WTC11 (cell line): ENCODE data around the gene PDLIM7. TPM values are rescaled to one million over a fixed set of nuclear protein-coding genes. Genes with fewer than 3 reads are reported as not detected.

Experiments used
- ATAC-seq: fragments of 200-7000 bp; cut with Tn5 transposase; 2 replicates; pipeline ENCODE4 v1.10.0; 2021; ENCODE audit warnings: mild to moderate bottlenecking, moderate library complexity
- CTCF ChIA-PET: fragments of 300-600 bp; sonication (Branson Sonifier 250); formaldehyde crosslinking; loops from one replicate; lab custom pipeline; 2021; ENCODE audit warnings: antibody characterized with exemption; lab: Charles Lee
- POLR2A ChIA-PET: fragments of 350-600 bp; sonication (Branson Sonifier 250); formaldehyde crosslinking; loops from one replicate; lab custom pipeline; 2021; ENCODE audit warnings: antibody characterized with exemption; lab: Charles Lee
- DNase-seq: peaks from one replicate; pipeline ENCODE4 v3.0.0; 2021; ENCODE audit warnings: low spot score
- H3K27ac Mint-ChIP-seq: 2 replicates; pipeline ENCODE4 v1.8.0; 2021; ENCODE audit warnings: mixed read lengths
- H3K27me3 Mint-ChIP-seq: 2 replicates; pipeline ENCODE4 v1.8.0; 2021; ENCODE audit warnings: low read depth, mild to moderate bottlenecking, moderate library complexity, mixed read lengths
- H3K36me3 Mint-ChIP-seq: 2 replicates; pipeline ENCODE4 v1.8.0; 2021; ENCODE audit warnings: mixed read lengths
- H3K4me1 Mint-ChIP-seq: 2 replicates; pipeline ENCODE4 v1.8.0; 2022; ENCODE audit warnings: mixed read lengths
- H3K4me3 Mint-ChIP-seq: 2 replicates; pipeline ENCODE4 v1.8.0; 2021; ENCODE audit warnings: mild to moderate bottlenecking, moderate library complexity, mixed read lengths
- H3K9me3 Mint-ChIP-seq: 2 replicates; pipeline ENCODE4 v1.8.0; 2021; ENCODE audit warnings: mixed read lengths
- ESRRA ChIP-seq: sonication (generic); formaldehyde crosslinking; IDR thresholded peaks from 2 replicates; pipeline ENCODE4 v1.8.1; 2022; ENCODE audit warnings: mild to moderate bottlenecking, missing genetic modification reagents, borderline replicate concordance
- FOXK1 ChIP-seq: sonication (generic); formaldehyde crosslinking; IDR thresholded peaks from 2 replicates; pipeline ENCODE4 v1.8.0; 2022; ENCODE audit warnings: mild to moderate bottlenecking, moderate library complexity, missing genetic modification reagents
- FOXP1 ChIP-seq: sonication (generic); formaldehyde crosslinking; IDR thresholded peaks from 2 replicates; pipeline ENCODE4 v1.8.0; 2022; ENCODE audit warnings: missing genetic modification reagents, mild to moderate bottlenecking, moderate library complexity, borderline replicate concordance
- GABPB1 ChIP-seq: sonication (generic); formaldehyde crosslinking; IDR thresholded peaks from 2 replicates; pipeline ENCODE4 v1.8.1; 2023; ENCODE audit warnings: mild to moderate bottlenecking, missing genetic modification reagents
- GTF2I ChIP-seq: fragments of 250-450 bp; sonication (Bioruptor Pico); conservative IDR thresholded peaks from 2 replicates; pipeline ENCODE4 v1.4.0; 2021; ENCODE audit warnings: mild to moderate bottlenecking
- HMGA2 ChIP-seq: fragments of 250-450 bp; sonication (Bioruptor Pico); IDR thresholded peaks from 2 replicates; pipeline ENCODE4 v1.4.0; 2021; ENCODE audit warnings: mild to moderate bottlenecking, moderate library complexity
- MYBL2 ChIP-seq: sonication (generic); formaldehyde crosslinking; IDR thresholded peaks from 2 replicates; pipeline ENCODE4 v1.8.1; 2023; ENCODE audit warnings: mild to moderate bottlenecking, moderate library complexity, missing genetic modification reagents
- NR1H2 ChIP-seq: sonication (generic); formaldehyde crosslinking; IDR thresholded peaks from 2 replicates; pipeline ENCODE4 v1.9.0; 2021; ENCODE audit warnings: mild to moderate bottlenecking, moderate library complexity, missing genetic modification reagents
- NR3C1 ChIP-seq: sonication (generic); formaldehyde crosslinking; conservative IDR thresholded peaks from 2 replicates; pipeline ENCODE4 v1.8.1; 2023; ENCODE audit warnings: low read depth, mild to moderate bottlenecking, missing genetic modification reagents
- PRRX2 ChIP-seq: fragments of 250-450 bp; sonication (Bioruptor Pico); IDR thresholded peaks from 2 replicates; pipeline ENCODE4 v1.8.0; 2021; ENCODE audit warnings: mild to moderate bottlenecking
- SMAD3 ChIP-seq: sonication (generic); formaldehyde crosslinking; IDR thresholded peaks from 2 replicates; pipeline ENCODE4 v1.8.0; 2022; ENCODE audit warnings: missing genetic modification reagents, mild to moderate bottlenecking, borderline replicate concordance
- SOX15 ChIP-seq: fragments of 250-450 bp; sonication (Bioruptor Pico); IDR thresholded peaks from 2 replicates; pipeline ENCODE4 v1.9.0; 2021; ENCODE audit warnings: mild to moderate bottlenecking
- SP1 ChIP-seq: sonication (generic); formaldehyde crosslinking; conservative IDR thresholded peaks from 2 replicates; pipeline ENCODE4 v1.8.1; 2022; ENCODE audit warnings: missing genetic modification reagents
- TEAD1 ChIP-seq: sonication (generic); formaldehyde crosslinking; IDR thresholded peaks from 2 replicates; pipeline ENCODE4 v1.8.0; 2022; ENCODE audit warnings: mild to moderate bottlenecking, missing genetic modification reagents
- ZNF423 ChIP-seq: fragments of 250-450 bp; sonication (Bioruptor Pico); IDR thresholded peaks from 2 replicates; pipeline ENCODE4 v2.1.2; 2022; ENCODE audit warnings: mild to moderate bottlenecking, moderate library complexity
- total RNA-seq: library from RNA; stranded (reverse); gene quantifications from 3 replicates; pipeline ENCODE4 v1.2.3, GENCODE V29; 2021
- TF ChIP-seq, protein P1 (sequence below): sonication (generic); formaldehyde crosslinking; IDR thresholded peaks from 2 replicates; pipeline ENCODE4 v1.8.0; 2023; ENCODE audit warnings: missing genetic modification reagents, mild to moderate bottlenecking, borderline replicate concordance
- TF ChIP-seq, protein P2 (sequence below): sonication (generic); formaldehyde crosslinking; IDR thresholded peaks from 2 replicates; pipeline ENCODE4 v1.8.1; 2023; ENCODE audit warnings: mild to moderate bottlenecking, missing genetic modification reagents, moderate library complexity
- TF ChIP-seq, protein P3 (sequence below): sonication (generic); formaldehyde crosslinking; IDR thresholded peaks from 2 replicates; pipeline ENCODE4 v1.8.1; 2023; ENCODE audit warnings: mild to moderate bottlenecking, missing genetic modification reagents, borderline replicate concordance
- TF ChIP-seq, protein P4 (sequence below): sonication (generic); formaldehyde crosslinking; IDR thresholded peaks from 2 replicates; pipeline ENCODE4 v1.8.1; 2022; ENCODE audit warnings: low read depth, mild to moderate bottlenecking, moderate library complexity, missing genetic modification reagents, borderline replicate concordance
- TF ChIP-seq, protein P5 (sequence below): sonication (generic); formaldehyde crosslinking; IDR thresholded peaks from 2 replicates; pipeline ENCODE4 v1.8.0; 2022; ENCODE audit warnings: missing genetic modification reagents

The PDLIM7 gene
- total RNA-seq, 1 experiment from 2014 or later: 142 TPM

- POLR2A ChIA-PET: interaction anchor here (1.1 kb wide), 1 partner anchor 20 kb away, joined by 3 read pairs; no protein-coding TSS in a partner anchor
Observed at GRCh38 chr5:177515580-177515979, 18.2 kb upstream of the PDLIM7 start.

DNA sequence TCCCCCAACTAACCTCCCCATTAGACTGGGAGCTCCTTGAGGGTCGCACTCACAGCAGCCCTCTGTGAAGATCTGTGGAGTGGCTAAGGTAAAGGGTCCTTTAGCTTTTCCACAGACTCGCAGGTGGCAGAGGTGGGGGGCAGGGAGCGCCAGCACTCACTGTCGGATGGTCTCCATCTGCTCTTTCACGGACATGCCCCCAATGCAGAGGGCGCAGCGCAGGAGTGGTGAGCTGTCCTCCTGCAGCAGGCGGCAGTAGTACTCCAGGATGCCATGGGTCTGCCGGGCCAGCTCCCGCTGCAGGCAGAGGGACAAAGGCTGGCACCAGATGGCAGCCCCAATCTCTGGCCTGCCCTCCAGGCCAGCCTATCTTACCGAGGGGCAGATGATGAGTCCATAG, 17.1 kb upstream of the PDLIM7 start:
- Mint-ChIP-seq H3K4me3 (peak overlapping the region; percentile 93), H3K36me3 (peaks cover 56% of the 10 kb centered on the region)

More at GRCh38 chr5:177515580-177515979, 18.2 kb upstream of the PDLIM7 start:
- H3K27me3 Mint-ChIP-seq: peaks cover 4% of the 10 kb centered on the region; the same call in 1 of the 2 replicates
- TF ChIP-seq NR3C1 (no peak), ZNF423 (CRISPR knock-in tag) (no peak), FOXK1 (CRISPR knock-in tag) (no peak), SOX15 (CRISPR knock-in tag) (no peak), NR1H2 (CRISPR knock-in tag) (no peak), SP1 (no peak), HMGA2 (no peak), ESRRA (CRISPR knock-in tag) (no peak), PRRX2 (no peak)
- TF ChIP-seq, protein P1, sequence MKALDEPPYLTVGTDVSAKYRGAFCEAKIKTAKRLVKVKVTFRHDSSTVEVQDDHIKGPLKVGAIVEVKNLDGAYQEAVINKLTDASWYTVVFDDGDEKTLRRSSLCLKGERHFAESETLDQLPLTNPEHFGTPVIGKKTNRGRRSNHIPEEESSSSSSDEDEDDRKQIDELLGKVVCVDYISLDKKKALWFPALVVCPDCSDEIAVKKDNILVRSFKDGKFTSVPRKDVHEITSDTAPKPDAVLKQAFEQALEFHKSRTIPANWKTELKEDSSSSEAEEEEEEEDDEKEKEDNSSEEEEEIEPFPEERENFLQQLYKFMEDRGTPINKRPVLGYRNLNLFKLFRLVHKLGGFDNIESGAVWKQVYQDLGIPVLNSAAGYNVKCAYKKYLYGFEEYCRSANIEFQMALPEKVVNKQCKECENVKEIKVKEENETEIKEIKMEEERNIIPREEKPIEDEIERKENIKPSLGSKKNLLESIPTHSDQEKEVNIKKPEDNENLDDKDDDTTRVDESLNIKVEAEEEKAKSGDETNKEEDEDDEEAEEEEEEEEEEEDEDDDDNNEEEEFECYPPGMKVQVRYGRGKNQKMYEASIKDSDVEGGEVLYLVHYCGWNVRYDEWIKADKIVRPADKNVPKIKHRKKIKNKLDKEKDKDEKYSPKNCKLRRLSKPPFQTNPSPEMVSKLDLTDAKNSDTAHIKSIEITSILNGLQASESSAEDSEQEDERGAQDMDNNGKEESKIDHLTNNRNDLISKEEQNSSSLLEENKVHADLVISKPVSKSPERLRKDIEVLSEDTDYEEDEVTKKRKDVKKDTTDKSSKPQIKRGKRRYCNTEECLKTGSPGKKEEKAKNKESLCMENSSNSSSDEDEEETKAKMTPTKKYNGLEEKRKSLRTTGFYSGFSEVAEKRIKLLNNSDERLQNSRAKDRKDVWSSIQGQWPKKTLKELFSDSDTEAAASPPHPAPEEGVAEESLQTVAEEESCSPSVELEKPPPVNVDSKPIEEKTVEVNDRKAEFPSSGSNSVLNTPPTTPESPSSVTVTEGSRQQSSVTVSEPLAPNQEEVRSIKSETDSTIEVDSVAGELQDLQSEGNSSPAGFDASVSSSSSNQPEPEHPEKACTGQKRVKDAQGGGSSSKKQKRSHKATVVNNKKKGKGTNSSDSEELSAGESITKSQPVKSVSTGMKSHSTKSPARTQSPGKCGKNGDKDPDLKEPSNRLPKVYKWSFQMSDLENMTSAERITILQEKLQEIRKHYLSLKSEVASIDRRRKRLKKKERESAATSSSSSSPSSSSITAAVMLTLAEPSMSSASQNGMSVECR (CRISPR knock-in tag): no peak
- TF ChIP-seq, protein P2, sequence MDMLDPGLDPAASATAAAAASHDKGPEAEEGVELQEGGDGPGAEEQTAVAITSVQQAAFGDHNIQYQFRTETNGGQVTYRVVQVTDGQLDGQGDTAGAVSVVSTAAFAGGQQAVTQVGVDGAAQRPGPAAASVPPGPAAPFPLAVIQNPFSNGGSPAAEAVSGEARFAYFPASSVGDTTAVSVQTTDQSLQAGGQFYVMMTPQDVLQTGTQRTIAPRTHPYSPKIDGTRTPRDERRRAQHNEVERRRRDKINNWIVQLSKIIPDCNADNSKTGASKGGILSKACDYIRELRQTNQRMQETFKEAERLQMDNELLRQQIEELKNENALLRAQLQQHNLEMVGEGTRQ: no peak
- TF ChIP-seq, protein P3, sequence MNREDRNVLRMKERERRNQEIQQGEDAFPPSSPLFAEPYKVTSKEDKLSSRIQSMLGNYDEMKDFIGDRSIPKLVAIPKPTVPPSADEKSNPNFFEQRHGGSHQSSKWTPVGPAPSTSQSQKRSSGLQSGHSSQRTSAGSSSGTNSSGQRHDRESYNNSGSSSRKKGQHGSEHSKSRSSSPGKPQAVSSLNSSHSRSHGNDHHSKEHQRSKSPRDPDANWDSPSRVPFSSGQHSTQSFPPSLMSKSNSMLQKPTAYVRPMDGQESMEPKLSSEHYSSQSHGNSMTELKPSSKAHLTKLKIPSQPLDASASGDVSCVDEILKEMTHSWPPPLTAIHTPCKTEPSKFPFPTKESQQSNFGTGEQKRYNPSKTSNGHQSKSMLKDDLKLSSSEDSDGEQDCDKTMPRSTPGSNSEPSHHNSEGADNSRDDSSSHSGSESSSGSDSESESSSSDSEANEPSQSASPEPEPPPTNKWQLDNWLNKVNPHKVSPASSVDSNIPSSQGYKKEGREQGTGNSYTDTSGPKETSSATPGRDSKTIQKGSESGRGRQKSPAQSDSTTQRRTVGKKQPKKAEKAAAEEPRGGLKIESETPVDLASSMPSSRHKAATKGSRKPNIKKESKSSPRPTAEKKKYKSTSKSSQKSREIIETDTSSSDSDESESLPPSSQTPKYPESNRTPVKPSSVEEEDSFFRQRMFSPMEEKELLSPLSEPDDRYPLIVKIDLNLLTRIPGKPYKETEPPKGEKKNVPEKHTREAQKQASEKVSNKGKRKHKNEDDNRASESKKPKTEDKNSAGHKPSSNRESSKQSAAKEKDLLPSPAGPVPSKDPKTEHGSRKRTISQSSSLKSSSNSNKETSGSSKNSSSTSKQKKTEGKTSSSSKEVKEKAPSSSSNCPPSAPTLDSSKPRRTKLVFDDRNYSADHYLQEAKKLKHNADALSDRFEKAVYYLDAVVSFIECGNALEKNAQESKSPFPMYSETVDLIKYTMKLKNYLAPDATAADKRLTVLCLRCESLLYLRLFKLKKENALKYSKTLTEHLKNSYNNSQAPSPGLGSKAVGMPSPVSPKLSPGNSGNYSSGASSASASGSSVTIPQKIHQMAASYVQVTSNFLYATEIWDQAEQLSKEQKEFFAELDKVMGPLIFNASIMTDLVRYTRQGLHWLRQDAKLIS (CRISPR knock-in tag): no peak
- TF ChIP-seq, all 79 proteins: peak for 0
- no peak for ATAC-seq
- H3K36me3 Mint-ChIP-seq: peaks cover 65% of the 10 kb centered on the region
- peaks cover 16% of the 10 kb centered on the region for H3K4me1 Mint-ChIP-seq
- DNase-seq: no peak
- no peak overlapping the region for H3K27ac Mint-ChIP-seq
- CTCF ChIA-PET: interaction anchor here (1.1 to 2.7 kb wide), 8 partner anchors 8 to 112 kb away, joined by 3 to 14 read pairs (median 4); partner anchors contain the start of gene PDLIM7
- H3K4me3 Mint-ChIP-seq: peak overlapping the region; percentile 93
- H3K9me3 Mint-ChIP-seq: no peaks in the 10 kb centered on the region

More for the DNA sequence above, 17.1 kb upstream of the PDLIM7 start:
- no peak for TF ChIP-seq MYBL2 (CRISPR knock-in tag)
- TF ChIP-seq TEAD1 (CRISPR knock-in tag): no peak
- no peak for TF ChIP-seq GABPB1 (CRISPR knock-in tag)
- TF ChIP-seq FOXP1: no peak
- TF ChIP-seq SMAD3 (CRISPR knock-in tag): no peak
- no peak for TF ChIP-seq GTF2I (CRISPR knock-in tag)
- TF ChIP-seq, protein P4, sequence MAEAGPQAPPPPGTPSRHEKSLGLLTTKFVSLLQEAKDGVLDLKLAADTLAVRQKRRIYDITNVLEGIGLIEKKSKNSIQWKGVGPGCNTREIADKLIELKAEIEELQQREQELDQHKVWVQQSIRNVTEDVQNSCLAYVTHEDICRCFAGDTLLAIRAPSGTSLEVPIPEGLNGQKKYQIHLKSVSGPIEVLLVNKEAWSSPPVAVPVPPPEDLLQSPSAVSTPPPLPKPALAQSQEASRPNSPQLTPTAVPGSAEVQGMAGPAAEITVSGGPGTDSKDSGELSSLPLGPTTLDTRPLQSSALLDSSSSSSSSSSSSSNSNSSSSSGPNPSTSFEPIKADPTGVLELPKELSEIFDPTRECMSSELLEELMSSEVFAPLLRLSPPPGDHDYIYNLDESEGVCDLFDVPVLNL (CRISPR knock-in tag): no peak
- TF ChIP-seq NR1H2 (CRISPR knock-in tag): no peak
- TF ChIP-seq, protein P5, sequence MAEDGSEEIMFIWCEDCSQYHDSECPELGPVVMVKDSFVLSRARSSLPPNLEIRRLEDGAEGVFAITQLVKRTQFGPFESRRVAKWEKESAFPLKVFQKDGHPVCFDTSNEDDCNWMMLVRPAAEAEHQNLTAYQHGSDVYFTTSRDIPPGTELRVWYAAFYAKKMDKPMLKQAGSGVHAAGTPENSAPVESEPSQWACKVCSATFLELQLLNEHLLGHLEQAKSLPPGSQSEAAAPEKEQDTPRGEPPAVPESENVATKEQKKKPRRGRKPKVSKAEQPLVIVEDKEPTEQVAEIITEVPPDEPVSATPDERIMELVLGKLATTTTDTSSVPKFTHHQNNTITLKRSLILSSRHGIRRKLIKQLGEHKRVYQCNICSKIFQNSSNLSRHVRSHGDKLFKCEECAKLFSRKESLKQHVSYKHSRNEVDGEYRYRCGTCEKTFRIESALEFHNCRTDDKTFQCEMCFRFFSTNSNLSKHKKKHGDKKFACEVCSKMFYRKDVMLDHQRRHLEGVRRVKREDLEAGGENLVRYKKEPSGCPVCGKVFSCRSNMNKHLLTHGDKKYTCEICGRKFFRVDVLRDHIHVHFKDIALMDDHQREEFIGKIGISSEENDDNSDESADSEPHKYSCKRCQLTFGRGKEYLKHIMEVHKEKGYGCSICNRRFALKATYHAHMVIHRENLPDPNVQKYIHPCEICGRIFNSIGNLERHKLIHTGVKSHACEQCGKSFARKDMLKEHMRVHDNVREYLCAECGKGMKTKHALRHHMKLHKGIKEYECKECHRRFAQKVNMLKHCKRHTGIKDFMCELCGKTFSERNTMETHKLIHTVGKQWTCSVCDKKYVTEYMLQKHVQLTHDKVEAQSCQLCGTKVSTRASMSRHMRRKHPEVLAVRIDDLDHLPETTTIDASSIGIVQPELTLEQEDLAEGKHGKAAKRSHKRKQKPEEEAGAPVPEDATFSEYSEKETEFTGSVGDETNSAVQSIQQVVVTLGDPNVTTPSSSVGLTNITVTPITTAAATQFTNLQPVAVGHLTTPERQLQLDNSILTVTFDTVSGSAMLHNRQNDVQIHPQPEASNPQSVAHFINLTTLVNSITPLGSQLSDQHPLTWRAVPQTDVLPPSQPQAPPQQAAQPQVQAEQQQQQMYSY (CRISPR knock-in tag): no peak
- no peaks in the 10 kb centered on the region for H3K9me3 Mint-ChIP-seq
- no peak for ATAC-seq
- CTCF ChIA-PET: interaction anchor here (1.1 kb wide), 1 partner anchor 93 kb away, joined by 3 read pairs; no protein-coding TSS in a partner anchor
- POLR2A ChIA-PET: no interaction called here
- H3K27ac Mint-ChIP-seq: no peak overlapping the region
- peaks cover 25% of the 10 kb centered on the region for H3K4me1 Mint-ChIP-seq
- peaks cover 4% of the 10 kb centered on the region; the same call in 1 of the 2 replicates for H3K27me3 Mint-ChIP-seq
- no peak for DNase-seq
